Vagina (tissue), 2 donors: ENCODE measurements around the gene SEMA6A. TPM values are rescaled to one million over a fixed set of nuclear protein-coding genes. Genes with fewer than 3 reads are reported as not detected.

Experiments used
- DNase-seq, 2 donors: peaks; one replicate each; pipeline ENCODE4 v3.0.0-alpha.2; 2017; ENCODE audit errors: extremely low spot score in 2 of 2
- H3K27ac ChIP-seq: fragments of 200-600 bp; sonication (generic); one replicate; pipeline ENCODE4 v1.5.1; 2019
- H3K27me3 ChIP-seq: fragments of 200-600 bp; sonication (generic); one replicate; pipeline ENCODE4 v1.5.1; 2019
- H3K36me3 ChIP-seq, 2 donors: fragments of 200-600 bp; sonication (generic); one replicate each; pipeline ENCODE4 v1.5.1; 2017 to 2019
- H3K4me1 ChIP-seq: fragments of 200-600 bp; sonication (generic); one replicate; pipeline ENCODE4 v1.5.1; 2019
- H3K4me3 ChIP-seq, 2 donors: fragments of 200-600 bp; sonication (generic); 1 replicate in 1 of 2; 2 replicates in 1 of 2; pipeline ENCODE4 v1.5.1; 2016 to 2019
- H3K9me3 ChIP-seq: fragments of 200-600 bp; sonication (generic); one replicate; pipeline ENCODE4 v1.5.1; 2019
- CTCF ChIP-seq, 3 experiments: fragments of 450-650 bp in 2 of 3; fragments of 200-600 bp in 1 of 3; sonication (generic) in 1 of 3; IDR thresholded peaks; one replicate each; pipeline ENCODE4 v1.5.1; 2017 to 2019; ENCODE audit warnings: antibody characterized with exemption in 3 of 3, mild to moderate bottlenecking in 2 of 3, moderate library complexity in 2 of 3
- POLR2A ChIP-seq, 2 donors: fragments of 450-650 bp; IDR thresholded peaks; one replicate each; pipeline ENCODE4 v1.6.1; 2017; ENCODE audit warnings: antibody characterized with exemption in 2 of 2, mild to moderate bottlenecking in 2 of 2, moderate library complexity in 2 of 2
- POLR2AphosphoS5 ChIP-seq, 2 donors: sonication (generic); formaldehyde crosslinking; IDR thresholded peaks; one replicate each; pipeline ENCODE4 v1.9.0; 2017; ENCODE audit warnings: antibody characterized with exemption in 2 of 2, mild to moderate bottlenecking in 2 of 2, low read depth in 1 of 2; ENCODE audit not compliant: insufficient read depth in 1 of 2
- intact Hi-C: fragments of 100-400 bp; cut with DNase I; formaldehyde crosslinking; loops from one replicate; pipeline ENCODE4 v1.15.1; 2023
- total RNA-seq: library from RNA; depleted of rRNA; stranded (reverse); fragments of >200 nt; gene quantifications from one replicate; pipeline ENCODE4 v1.2.3, GENCODE V29; 2016

The SEMA6A gene
- total RNA-seq, 1 donor from 2014 or later = 28.7 TPM

GRCh38 chr5:116561658-116562057, 13.0 kb downstream of the SEMA6A start:
- no peaks in the 10 kb centered on the region for H3K27me3 ChIP-seq
- no peaks in the 10 kb centered on the region for H3K9me3 ChIP-seq
- no peak overlapping the region for H3K27ac ChIP-seq
- no peaks in the 10 kb centered on the region for H3K36me3 ChIP-seq
- intact Hi-C loops = no loop called here
- no peak for DNase-seq
- TF ChIP-seq POLR2A (IDR thresholded peaks at IDR 0.05) (no peak), CTCF (IDR thresholded peaks at IDR 0.05) (no peak), POLR2AphosphoS5 (IDR thresholded peaks at IDR 0.05; ENCODE audit: insufficient read depth in 1 of 2, low read depth in 1 of 2) (no peak)
- H3K4me1 ChIP-seq = peaks cover 24% of the 10 kb centered on the region
- no peak overlapping the region for H3K4me3 ChIP-seq

GRCh38 chr5:116559673-116560164, 14.9 kb downstream of the SEMA6A start:
- Histone ChIP-seq H3K36me3 (no peaks in the 10 kb centered on the region), H3K4me1 (peaks cover 16% of the 10 kb centered on the region), H3K27ac (no peak overlapping the region), H3K27me3 (no peaks in the 10 kb centered on the region), H3K4me3 (no peak overlapping the region), H3K9me3 (no peaks in the 10 kb centered on the region)
- no peak for DNase-seq
- intact Hi-C loops = no loop called here
- TF ChIP-seq CTCF (IDR thresholded peaks at IDR 0.05) (no peak), POLR2AphosphoS5 (IDR thresholded peaks at IDR 0.05; ENCODE audit: insufficient read depth in 1 of 2, low read depth in 1 of 2) (no peak), POLR2A (IDR thresholded peaks at IDR 0.05) (no peak)

GRCh38 chr5:116559239-116559638, 15.4 kb downstream of the SEMA6A start:
- intact Hi-C loops = no loop called here
- no peaks in the 10 kb centered on the region for H3K27me3 ChIP-seq
- peaks cover 16% of the 10 kb centered on the region for H3K4me1 ChIP-seq
- no peaks in the 10 kb centered on the region for H3K9me3 ChIP-seq
- no peaks in the 10 kb centered on the region for H3K36me3 ChIP-seq
- TF ChIP-seq POLR2AphosphoS5 (IDR thresholded peaks at IDR 0.05; ENCODE audit: insufficient read depth in 1 of 2, low read depth in 1 of 2) (no peak), CTCF (IDR thresholded peaks at IDR 0.05) (no peak), POLR2A (IDR thresholded peaks at IDR 0.05) (no peak)
- no peak overlapping the region for H3K4me3 ChIP-seq
- DNase-seq = no peak
- H3K27ac ChIP-seq = no peak overlapping the region

GRCh38 chr5:116557669-116558271, 16.9 kb downstream of the SEMA6A start:
- intact Hi-C loops = no loop called here
- no peaks in the 10 kb centered on the region for H3K36me3 ChIP-seq

More at GRCh38 chr5:116557669-116558271, 16.9 kb downstream of the SEMA6A start:
- H3K27me3 ChIP-seq = no peaks in the 10 kb centered on the region
- no peak for DNase-seq
- no peak for TF ChIP-seq POLR2A (IDR thresholded peaks at IDR 0.05)
- TF ChIP-seq POLR2AphosphoS5 (IDR thresholded peaks at IDR 0.05; ENCODE audit: insufficient read depth in 1 of 2, low read depth in 1 of 2) = no peak
- TF ChIP-seq CTCF (IDR thresholded peaks at IDR 0.05) = peak in 1 of 3 experiments; percentile 40
- peaks cover 20% of the 10 kb centered on the region for H3K4me1 ChIP-seq
- H3K4me3 ChIP-seq = no peak overlapping the region
- no peak overlapping the region for H3K27ac ChIP-seq
- no peaks in the 10 kb centered on the region for H3K9me3 ChIP-seq
